Inflammatory macrophage treated with lipopolysaccharide for 4 hours (primary cell): ENCODE results near the gene METTL9.
"Not testable (repeated sequence)": the region's sequence is repeated elsewhere in the genome, so short reads cannot be mapped to it uniquely, and the experiment has no call there.

Experiments used
- DNase-seq: peaks from one replicate; pipeline ENCODE4 v3.0.0-alpha.2; 2020

METTL9 gene

DNA sequence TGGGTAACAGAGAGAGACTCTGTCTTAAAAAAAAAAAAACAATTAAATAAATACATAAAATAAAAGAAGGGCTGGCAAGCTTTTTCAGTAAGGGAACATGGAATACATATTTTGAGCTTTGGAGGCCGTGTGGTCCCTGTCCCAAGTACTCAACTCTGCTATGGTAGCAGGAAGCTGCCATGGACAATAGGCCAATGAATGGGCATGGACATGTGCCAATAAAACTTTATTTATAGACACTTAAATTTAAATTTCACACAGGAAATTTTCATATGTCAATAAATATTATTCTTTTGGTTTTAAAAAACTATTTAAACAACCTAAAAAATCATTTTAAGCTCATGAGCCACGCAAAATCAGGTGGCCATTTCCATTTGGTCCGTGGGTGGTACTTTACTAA is 68.2 kb downstream of the METTL9 start:
- DNase-seq: no peak

DNA sequence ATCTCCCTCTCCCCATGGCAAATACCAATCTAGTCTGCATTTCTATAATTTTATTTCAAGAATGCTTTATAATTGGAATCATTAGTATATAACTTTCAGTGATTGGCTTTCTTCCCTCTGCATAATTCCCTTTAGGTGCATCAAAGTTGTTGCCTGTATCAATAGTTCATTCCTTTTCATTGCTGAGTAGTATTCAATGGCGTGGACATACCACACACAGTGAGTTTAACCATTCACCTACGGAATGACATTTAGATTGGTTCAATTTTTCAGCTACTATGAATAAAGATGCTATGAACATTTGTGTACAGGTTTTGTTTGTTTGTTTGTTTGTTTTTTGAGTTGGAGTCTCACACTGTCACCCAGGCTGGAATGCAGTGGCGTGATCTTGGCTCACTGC is 74.1 kb downstream of the METTL9 start:
- no peak for DNase-seq

DNA sequence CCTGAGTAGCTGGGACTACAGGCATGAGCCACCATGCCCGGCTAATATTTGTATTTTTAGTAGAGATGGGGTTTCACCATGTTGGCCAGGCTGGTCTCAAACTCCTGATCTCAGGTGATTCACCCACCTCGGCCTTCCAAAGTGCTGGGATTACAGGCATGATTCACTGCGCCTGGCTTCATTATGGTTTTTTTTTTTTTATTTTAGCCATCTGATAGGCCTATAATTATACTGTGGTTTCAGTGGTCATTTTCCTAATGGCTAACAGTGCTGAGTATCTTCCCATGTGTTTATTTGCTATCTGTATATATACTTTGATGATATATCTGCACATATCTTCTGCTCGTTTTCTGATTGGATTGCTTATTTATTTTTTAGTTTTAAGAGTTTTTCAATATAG is 75.1 kb downstream of the METTL9 start:
- DNase-seq: not testable (repeated sequence)

DNA sequence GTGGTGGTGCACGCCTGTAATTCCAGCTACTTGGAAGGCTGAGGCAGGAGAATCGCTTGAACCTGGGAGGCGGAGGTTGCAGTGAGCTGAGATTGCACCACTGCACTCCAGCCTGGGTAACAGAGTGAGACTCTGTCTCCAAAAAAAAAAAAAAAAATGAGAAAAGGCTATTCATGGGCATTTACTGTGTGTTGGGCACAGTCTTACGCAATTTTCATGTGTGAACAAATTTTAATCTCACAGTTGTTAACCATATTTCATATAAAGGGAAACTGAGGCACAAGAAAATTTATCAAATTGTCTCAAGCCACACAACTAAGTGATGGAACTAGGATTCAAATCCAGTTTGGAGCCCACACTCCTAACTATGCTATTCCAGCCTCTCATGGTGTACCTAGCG is 81.3 kb downstream of the METTL9 start:
- DNase-seq: not testable (repeated sequence)

DNA sequence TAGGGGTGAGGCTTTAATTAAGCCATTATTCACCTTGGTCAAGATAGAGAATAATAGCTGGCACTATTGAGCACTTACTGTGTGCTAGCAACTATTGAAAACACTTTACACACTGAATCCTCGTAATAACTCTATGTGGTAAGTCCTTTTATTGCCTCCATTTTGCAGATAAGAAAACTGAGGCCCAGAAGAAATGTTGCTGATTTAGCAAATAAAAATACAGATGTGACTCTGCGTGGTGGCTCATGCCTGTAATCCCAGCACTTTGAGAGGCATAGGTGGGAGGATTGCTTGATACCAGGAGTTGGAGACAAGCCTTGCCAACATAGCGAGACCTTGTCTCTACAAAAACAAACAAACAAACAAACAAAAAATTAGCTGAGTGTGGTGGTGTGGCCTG is 83.8 kb downstream of the METTL9 start:
- no peak for DNase-seq

DNA sequence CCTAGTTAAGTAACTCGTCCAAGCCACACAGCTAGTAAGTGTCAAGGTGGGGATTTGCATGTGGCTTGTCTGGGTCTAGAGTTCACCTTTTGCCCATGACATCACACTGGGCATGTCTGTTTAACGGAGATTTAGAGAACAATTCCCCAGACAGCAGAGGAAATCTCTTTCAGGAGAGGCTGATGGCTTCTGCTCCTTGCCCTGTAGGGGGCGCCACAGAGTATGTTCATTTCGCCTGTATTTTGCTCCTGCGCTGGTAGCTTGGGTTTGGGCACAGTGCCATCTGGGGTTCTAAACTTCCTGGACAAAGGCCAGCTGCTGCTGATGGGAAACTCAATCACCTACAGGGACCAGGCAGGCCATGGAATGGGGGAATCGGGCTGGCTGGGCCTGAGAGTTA is 84.8 kb downstream of the METTL9 start:
- DNase-seq: no peak

DNA sequence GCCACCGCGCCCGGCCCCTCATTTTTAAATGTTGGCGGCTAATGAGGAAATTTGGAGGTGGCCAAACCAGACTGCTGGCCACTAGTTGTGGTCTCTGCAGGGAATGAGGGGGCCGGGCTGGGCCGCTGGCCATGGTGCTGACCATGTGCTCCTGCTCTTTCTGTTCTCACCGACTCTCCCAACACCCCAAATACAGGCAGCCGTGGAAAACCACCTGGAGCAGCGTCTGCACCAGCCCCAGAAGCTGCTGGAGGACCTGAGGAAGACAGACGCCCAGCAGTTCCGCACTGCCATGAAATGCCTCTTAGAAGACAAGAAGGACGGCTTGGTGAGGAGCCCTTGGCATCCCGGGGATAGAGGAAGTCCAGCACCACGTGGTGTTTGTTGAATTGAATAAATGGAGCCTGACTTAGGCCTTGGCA is 85.7 kb downstream of the METTL9 start:
- no peak for DNase-seq

DNA sequence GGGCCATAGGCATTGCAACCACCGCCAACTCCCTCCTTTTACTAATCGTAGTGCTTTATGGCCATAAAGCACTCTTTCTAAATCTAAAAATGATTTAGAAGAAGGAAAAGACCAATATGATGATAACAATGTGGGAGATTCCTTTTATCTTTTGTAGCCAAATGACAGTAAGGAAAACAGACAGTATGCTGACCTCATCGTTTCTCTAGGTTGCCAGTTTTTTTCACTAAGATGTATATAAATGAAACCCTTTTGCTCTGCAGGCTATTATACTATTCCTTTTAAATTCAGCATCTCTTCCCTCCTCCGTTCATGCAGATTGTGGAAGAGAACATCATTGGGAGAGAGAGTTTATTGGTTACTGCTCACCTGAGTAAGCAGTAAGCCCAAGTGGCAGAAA is 89.7 kb downstream of the METTL9 start:
- DNase-seq: no peak

DNA sequence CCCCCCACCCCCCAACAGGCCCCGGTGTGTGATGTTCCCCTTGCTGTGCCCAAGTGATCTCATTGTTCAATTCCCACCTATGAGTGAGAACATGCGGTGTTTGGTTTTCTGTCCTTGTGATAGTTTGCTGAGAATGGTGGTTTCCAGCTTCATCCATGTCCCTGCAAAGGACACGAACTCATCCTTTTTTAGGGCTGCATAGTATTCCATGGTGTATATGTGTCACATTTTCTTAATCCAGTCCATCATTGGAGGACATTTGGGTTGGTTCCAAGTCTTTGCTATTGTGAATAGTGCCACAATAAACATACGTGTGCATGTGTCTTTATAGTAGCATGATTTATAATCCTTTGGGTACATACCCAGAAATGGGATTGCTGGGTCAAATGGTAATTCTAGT is 91.6 kb downstream of the METTL9 start:
- not testable (repeated sequence) for DNase-seq

DNA sequence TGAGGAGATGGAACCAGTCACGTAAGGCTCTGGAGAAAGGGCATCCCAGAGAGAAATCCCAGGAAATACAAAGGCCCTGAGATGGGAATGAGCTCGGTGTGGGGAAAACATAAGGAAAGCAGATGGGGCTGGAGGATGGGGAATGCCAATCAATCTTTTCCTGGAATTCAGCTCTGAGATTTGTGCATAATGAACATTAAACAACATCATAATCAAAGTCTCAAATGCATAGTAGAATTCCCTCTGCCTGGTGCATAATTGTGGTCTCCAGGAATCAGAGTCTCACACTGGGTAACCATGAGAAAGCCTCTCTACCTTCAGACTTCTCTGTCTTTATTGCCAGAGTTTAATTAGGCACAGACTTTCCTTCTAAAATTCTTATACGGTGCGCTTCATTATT is 95.2 kb downstream of the METTL9 start:
- no peak for DNase-seq

DNA sequence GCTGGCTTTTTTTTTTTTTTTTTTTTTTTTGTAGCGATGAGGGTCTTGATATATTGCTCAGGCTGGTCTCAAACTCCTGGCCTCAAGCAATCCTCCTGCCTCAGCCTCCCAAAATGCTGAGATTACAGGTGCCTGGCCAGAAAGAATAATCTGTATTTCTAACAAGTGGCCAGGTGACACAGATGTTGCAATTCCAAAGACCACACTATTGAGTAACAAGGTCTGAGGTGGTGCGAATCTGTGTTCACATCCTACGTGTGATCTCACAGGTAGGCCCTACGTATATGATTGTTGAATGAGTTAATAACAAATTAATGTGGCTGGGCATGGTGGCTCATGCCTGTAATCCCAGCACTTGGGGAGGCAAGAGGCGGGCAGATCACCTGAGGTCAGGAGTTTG is 97.7 kb downstream of the METTL9 start:
- DNase-seq: no peak

DNA sequence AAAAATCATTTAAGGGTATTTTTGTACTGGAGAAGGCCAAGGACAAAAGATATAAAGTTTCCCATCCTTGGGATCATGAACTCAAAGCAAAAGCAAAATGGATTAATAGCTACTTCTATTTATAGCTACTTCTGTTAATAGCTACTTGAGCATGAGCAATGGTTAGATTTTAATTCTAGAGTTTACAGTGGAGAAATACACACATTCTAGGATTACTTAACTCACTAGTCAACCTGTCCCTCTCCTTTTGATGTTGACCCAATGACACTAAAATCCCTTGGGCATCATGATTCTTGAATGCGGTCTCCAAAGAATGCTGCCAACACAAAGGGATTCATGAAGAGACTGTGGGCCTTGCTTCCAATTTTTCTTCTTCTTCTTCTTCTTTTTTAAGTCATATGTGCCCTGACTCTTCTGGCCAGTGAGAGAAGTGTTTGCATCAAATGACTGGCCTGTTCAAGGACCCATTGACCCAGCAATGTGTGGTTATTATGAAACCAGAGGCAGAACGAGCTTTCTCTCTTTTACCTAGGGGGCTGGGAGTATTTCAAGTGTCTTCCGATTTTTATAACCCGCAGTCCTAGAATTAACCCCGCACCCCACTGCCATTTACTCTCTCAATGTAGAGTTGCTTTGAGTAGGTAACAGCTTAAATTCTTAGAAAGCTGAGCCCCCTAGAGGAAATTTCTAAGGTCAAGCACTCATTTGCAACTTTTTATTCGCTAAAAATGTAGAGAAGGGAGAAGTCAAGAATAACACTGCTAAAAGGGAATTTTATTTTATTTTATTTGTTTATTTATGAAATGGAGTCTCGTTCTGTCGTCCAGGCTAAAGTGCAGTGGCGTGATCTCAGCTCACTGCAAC is 99.0 kb downstream of the METTL9 start:
- no peak for DNase-seq

DNA sequence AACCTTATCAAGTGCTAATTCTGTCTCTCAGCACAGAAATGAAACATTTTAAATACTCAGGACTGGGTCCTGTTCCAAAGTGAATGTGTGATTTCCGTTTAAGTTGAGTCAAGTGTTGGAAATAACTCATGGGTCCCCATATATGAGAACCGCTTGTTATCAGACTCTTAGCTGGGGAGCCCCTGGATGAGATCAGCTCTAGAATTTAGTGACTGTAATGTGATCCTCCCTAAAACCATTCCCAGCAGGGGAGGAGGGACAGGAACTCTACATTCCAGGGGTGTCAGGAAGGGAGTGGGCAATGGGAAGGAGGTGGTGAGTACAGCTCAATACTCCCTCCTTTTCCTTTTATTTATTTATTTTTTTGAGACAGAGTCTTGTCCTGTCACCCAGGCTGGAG is 101.9 kb downstream of the METTL9 start:
- DNase-seq: no peak

DNA sequence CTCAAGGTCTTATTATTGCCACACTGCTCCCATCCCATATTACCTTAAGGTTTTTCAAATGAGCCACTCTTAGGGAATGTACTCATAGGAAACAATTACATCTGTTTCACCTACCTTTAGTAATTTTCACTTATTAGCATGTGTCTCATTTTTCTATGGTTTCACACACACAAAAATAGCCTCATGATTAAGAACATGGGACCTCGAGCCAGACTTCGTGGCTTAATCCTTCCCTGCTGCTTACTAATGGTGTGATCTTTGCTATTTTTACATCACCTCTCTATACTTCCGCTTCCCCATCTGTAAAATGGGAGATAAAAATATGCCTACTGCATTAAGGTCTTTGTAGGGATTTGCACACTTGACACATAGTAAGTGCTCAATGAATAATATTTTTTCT is 102.9 kb downstream of the METTL9 start:
- DNase-seq: peak; percentile 73

DNA sequence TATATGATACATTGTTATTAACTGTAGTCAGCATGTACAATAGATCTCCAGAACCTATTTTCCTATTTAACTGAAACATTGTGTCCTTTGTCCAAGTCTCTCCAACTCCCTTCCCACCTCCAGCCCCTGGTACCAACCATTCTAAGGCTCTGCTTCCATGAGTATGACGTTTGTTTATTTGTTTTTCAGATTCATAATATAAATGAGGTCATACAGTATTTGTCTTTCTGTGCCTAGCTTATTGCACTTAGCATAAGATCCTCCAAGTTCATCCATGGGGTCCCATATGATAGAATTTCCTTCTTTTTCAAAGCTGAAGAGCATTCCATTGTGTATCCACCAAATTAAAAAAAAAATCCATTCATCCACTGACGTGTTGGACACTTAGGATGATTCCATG is 103.8 kb downstream of the METTL9 start:
- no peak for DNase-seq

DNA sequence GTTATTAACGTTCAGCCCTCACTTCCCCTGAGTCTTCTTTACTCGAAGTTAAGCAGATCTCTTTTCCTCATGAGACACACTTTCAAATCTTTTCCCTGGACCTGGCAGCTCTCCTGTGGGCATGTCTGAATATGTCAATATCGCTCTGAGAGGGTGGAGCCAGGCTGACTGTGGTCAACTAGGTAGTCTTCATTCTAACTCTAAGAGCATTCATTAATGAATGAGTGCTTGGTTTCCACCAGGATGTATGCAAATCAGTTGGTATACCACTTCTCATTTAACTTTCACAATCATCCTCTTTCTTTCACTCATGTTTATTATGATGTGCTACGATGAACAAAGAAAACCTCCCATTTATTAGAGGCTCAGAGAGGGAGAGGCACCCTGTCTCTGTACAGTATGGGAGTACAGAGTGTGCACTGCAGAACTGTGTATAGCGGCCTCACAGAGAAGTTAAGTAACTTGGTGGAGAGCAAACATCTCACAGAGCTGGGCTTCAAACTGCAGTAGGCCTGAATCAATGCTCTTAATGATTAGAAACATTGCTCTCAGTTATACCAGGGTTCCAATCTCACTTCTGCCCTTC is 104.3 kb downstream of the METTL9 start:
- peak; percentile 52 for DNase-seq

DNA sequence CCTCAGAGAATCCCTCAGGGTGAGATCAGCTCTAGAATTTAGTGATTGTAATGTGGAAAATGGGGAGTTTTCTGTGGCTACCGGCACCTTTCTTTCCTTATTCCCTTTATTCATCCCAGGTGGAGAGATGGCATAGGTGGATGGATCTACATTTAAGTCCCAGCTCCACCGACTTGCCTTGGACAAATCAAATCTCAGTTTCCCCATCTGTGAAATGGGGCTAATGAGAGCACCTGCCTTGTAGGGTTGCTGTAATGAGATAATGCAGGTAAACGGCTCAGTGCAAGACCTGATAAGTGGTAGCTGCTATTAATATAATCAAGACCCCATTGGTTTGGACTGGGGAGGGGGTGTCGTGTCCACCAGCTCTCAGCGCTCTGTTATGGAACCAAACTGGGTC is 104.9 kb downstream of the METTL9 start:
- no peak for DNase-seq

DNA sequence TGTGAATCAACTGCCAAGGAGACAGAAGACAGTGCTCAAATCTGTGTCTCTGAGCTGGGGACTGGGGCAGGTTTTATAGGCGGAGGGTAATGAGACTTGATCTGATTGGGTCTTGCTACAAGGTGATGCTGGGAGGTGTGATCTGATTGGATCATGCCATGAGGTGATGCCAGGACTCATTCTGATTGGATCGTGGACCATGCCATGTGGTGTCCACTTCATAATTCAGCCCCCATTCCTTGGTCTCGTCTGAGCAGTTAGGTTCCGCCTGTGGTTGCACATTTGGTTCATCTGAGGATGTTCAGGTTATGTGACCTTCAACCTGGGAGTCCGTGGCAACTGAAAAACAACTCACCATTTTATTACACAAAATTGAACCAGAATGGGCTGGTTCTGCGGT is 105.4 kb downstream of the METTL9 start:
- DNase-seq: no peak
